IMR-90 (cell line): ENCODE results near the gene STARD8. TPM values are rescaled to one million over a fixed set of nuclear protein-coding genes. Genes with fewer than 3 reads are reported as not detected.

Source experiments
- ATAC-seq: fragments of 200-7000 bp; cut with Tn5 transposase; 2 replicates; pipeline ENCODE4 v1.9.1; 2020; ENCODE audit warnings: low read depth, mild to moderate bottlenecking, moderate library complexity
- BruUV-seq: library from RNA; stranded (reverse); fragments of 400-500 nt; replicated peaks from 2 replicates; lab custom pipeline; 2021; lab: Mats Ljungman, UMichigan
- CTCF ChIA-PET: fragments of 300-600 bp; formaldehyde crosslinking; extraction: SDS; loops from one replicate; lab custom pipeline; 2021; ENCODE audit warnings: antibody characterized with exemption; lab: Yijun Ruan, JAX
- POLR2A ChIA-PET: fragments of 300-600 bp; sonication (Branson Sonifier 250); formaldehyde crosslinking; loops from one replicate; lab custom pipeline; 2022; ENCODE audit warnings: antibody characterized with exemption; ENCODE audit not compliant: unreplicated experiment; lab: Charles Lee
- DNase-seq: peaks from one replicate; pipeline ENCODE4 v3.0.0; 2013
- H2AFZ ChIP-seq: replicated peaks from 2 replicates; pipeline ENCODE3; 2013; ENCODE audit warnings: low read length, mild to moderate bottlenecking; ENCODE audit not compliant: poor library complexity
- H2AK5ac ChIP-seq: 2 replicates; pipeline ENCODE4 v1.6.1; 2013; ENCODE audit warnings: low read depth, low read length, inconsistent platforms
- H2AK9ac ChIP-seq: replicated peaks from 2 replicates; pipeline ENCODE3; 2013; ENCODE audit warnings: mild to moderate bottlenecking, low read depth, low read length, moderate library complexity; ENCODE audit not compliant: poor library complexity
- H2BK120ac ChIP-seq: 2 replicates; pipeline ENCODE4 v1.6.1; 2013; ENCODE audit warnings: low read depth, low read length, inconsistent platforms
- H2BK15ac ChIP-seq: 3 replicates; pipeline ENCODE4 v1.6.1; 2013; ENCODE audit warnings: low read depth, low read length, inconsistent platforms
- H2BK20ac ChIP-seq: 2 replicates; pipeline ENCODE4 v1.6.1; 2013; ENCODE audit warnings: low read depth, mild to moderate bottlenecking, inconsistent platforms, low read length, moderate library complexity
- H2BK5ac ChIP-seq: 2 replicates; pipeline ENCODE4 v1.6.1; 2013; ENCODE audit warnings: mild to moderate bottlenecking, low read depth, low read length, inconsistent platforms; ENCODE audit not compliant: poor library complexity, severe bottlenecking
- H3K14ac ChIP-seq: replicated peaks from 2 replicates; pipeline ENCODE4 v1.6.1; 2013; ENCODE audit warnings: low read depth, low read length, inconsistent platforms
- H3K18ac ChIP-seq: 2 replicates; pipeline ENCODE4 v1.6.1; 2013; ENCODE audit warnings: low read depth, low read length, control low read depth
- H3K23ac ChIP-seq: 2 replicates; pipeline ENCODE4 v1.6.1; 2013; ENCODE audit warnings: low read depth, low read length, inconsistent platforms
- H3K27ac ChIP-seq: 2 replicates; pipeline ENCODE4 v1.5.1; 2013; ENCODE audit warnings: mild to moderate bottlenecking, control low read depth, low read length; ENCODE audit not compliant: insufficient read depth
- H3K27me3 ChIP-seq: 2 replicates; pipeline ENCODE4 v1.6.1; 2013; ENCODE audit warnings: low read length; ENCODE audit not compliant: control insufficient read depth, insufficient read depth
- H3K36me3 ChIP-seq: 2 replicates; pipeline ENCODE4 v1.6.1; 2013; ENCODE audit warnings: low read length, mixed read lengths; ENCODE audit not compliant: control insufficient read depth, insufficient read depth
- H3K4ac ChIP-seq: 2 replicates; pipeline ENCODE4 v1.6.1; 2013; ENCODE audit warnings: low read depth, low read length, inconsistent platforms
- H3K4me1 ChIP-seq: 2 replicates; pipeline ENCODE4 v1.6.1; 2013; ENCODE audit warnings: low read length, mixed read lengths; ENCODE audit not compliant: control insufficient read depth, insufficient read depth
- H3K4me2 ChIP-seq: 2 replicates; pipeline ENCODE4 v1.6.1; 2013; ENCODE audit warnings: low read depth, mild to moderate bottlenecking, control low read depth, low read length, moderate library complexity
- H3K4me3 ChIP-seq: 2 replicates; pipeline ENCODE4 v1.5.1; 2013; ENCODE audit warnings: low read depth, mild to moderate bottlenecking, control low read depth, low read length, moderate library complexity; ENCODE audit not compliant: insufficient read depth
- H3K56ac ChIP-seq: 2 replicates; pipeline ENCODE4 v1.6.1; 2013; ENCODE audit warnings: low read length, inconsistent platforms; ENCODE audit not compliant: insufficient read depth; ENCODE audit errors: extremely low read depth
- H3K79me1 ChIP-seq, 2 experiments: 2 replicates each; pipeline ENCODE4 v1.6.1; 2013; ENCODE audit warnings: low read length in 2 of 2, inconsistent platforms in 1 of 2, low read depth in 1 of 2
- H3K9ac ChIP-seq: 2 replicates; pipeline ENCODE4 v1.6.1; 2013; ENCODE audit warnings: low read depth, low read length, control low read depth
- H3K9me1 ChIP-seq: 2 replicates; pipeline ENCODE4 v1.6.1; 2013; ENCODE audit warnings: low read length, inconsistent platforms; ENCODE audit not compliant: insufficient read depth
- H3K9me3 ChIP-seq: 2 replicates; pipeline ENCODE4 v1.6.1; 2013; ENCODE audit warnings: low read length; ENCODE audit not compliant: control insufficient read depth, insufficient read depth
- H4K20me1 ChIP-seq: 2 replicates; pipeline ENCODE4 v1.6.1; 2013; ENCODE audit warnings: low read length, inconsistent platforms; ENCODE audit not compliant: insufficient read depth
- H4K5ac ChIP-seq: 2 replicates; pipeline ENCODE4 v1.6.1; 2013; ENCODE audit warnings: mild to moderate bottlenecking, low read depth, low read length, control low read depth
- H4K8ac ChIP-seq, 2 experiments: 2 replicates each; pipeline ENCODE4 v1.6.1; 2013; ENCODE audit warnings: low read depth in 2 of 2, low read length in 2 of 2, control low read depth in 1 of 2, inconsistent platforms in 1 of 2
- H4K91ac ChIP-seq: 2 replicates; pipeline ENCODE4 v1.6.1; 2013; ENCODE audit warnings: low read depth, low read length, inconsistent platforms; ENCODE audit not compliant: insufficient read depth
- ELK1 ChIP-seq: fragments of 150-350 bp; IDR thresholded peaks from 2 replicates; pipeline ENCODE4 v1.6.1; 2016; ENCODE audit warnings: low read depth, mild to moderate bottlenecking, low read length, moderate library complexity, borderline replicate concordance
- FOS ChIP-seq: fragments of 150-350 bp; IDR thresholded peaks from 2 replicates; pipeline ENCODE4 v1.6.1; 2016; ENCODE audit warnings: low read depth, low read length
- MAFK ChIP-seq: IDR thresholded peaks from 2 replicates; pipeline ENCODE4 v1.6.1; 2012; ENCODE audit warnings: low read depth, low read length, improper control_type of control experiment
- MXI1 ChIP-seq: IDR thresholded peaks from 2 replicates; pipeline ENCODE4 v1.6.1; 2012; ENCODE audit warnings: low read depth, mild to moderate bottlenecking, low read length, moderate library complexity, borderline replicate concordance
- RCOR1 ChIP-seq: IDR thresholded peaks from 2 replicates; pipeline ENCODE4 v1.6.1; 2012; ENCODE audit warnings: mild to moderate bottlenecking, low read length, improper control_type of control experiment; ENCODE audit not compliant: insufficient replicate concordance
- RFX5 ChIP-seq: IDR thresholded peaks from 2 replicates; pipeline ENCODE4 v1.8.0; 2012; ENCODE audit warnings: low read depth, mild to moderate bottlenecking, low read length, moderate library complexity
- SMC3 ChIP-seq: fragments of 150-350 bp; IDR thresholded peaks from 2 replicates; pipeline ENCODE4 v1.6.1; 2016; ENCODE audit warnings: low read depth, mild to moderate bottlenecking, antibody characterized with exemption, low read length, moderate library complexity
- USF2 ChIP-seq: fragments of 150-350 bp; IDR thresholded peaks from 2 replicates; pipeline ENCODE4 v1.6.1; 2017; ENCODE audit warnings: mild to moderate bottlenecking, antibody characterized with exemption, low read length, low read depth
- WGBS, 2 experiments: methylation state at CpG; one replicate each; pipeline versions ENCODE4 v1.1.5 to v1.1.7; 2013; ENCODE audit warnings: missing lambda C conversion rate in 2 of 2; ENCODE audit not compliant: insufficient read length in 1 of 2; ENCODE audit errors: extremely low coverage in 2 of 2; 5-methylcytosine and 5-hydroxymethylcytosine counted together
- dilution Hi-C: fragments of 300-500 bp; cut with HindIII; formaldehyde crosslinking; loops from one replicate; pipeline ENCODE4 v1.14.3; 2018; ENCODE audit warnings: low sequenced_read_pairs; ENCODE audit not compliant: unreplicated experiment
- in situ Hi-C: fragments of 300-500 bp; cut with MboI; formaldehyde crosslinking; loops from 3 replicates; pipeline ENCODE4 v1.14.3; 2019; ENCODE audit warnings: low sequenced_read_pairs, inconsistent platforms, mixed read lengths
- intact Hi-C: fragments of 100-400 bp; cut with micrococcal nuclease; formaldehyde crosslinking; loops from 2 replicates; pipeline ENCODE4 v1.10.0; 2022
- polyA plus RNA-seq, 3 experiments: library from polyadenylated mRNA; depleted of rRNA; stranded (reverse); fragments of >200 nt; gene quantifications; 2 replicates each; pipeline ENCODE4 v1.2.3, GENCODE V29; 2012; ENCODE audit warnings: low replicate concordance in 1 of 3
- total RNA-seq: library from RNA; depleted of rRNA; stranded (reverse); fragments of >200 nt; gene quantifications from 2 replicates; pipeline ENCODE4 v1.2.3, GENCODE V29; 2012

The STARD8 gene
- total and polyA plus RNA-seq, 2 of the 4 experiments (the other 2 are of a cell fraction): 1.6 to 2.3 TPM

- Histone ChIP-seq H2BK120ac (no peak overlapping the region), H2BK5ac (no peak overlapping the region), H4K20me1 (no peaks in the 10 kb centered on the region), H3K27me3 (peaks cover 42% of the 10 kb centered on the region), H2BK15ac (no peak overlapping the region), H2AFZ (no peak overlapping the region), H4K91ac (no peak overlapping the region), H3K9me3 (peaks cover 4% of the 10 kb centered on the region), H4K5ac (no peak overlapping the region), H3K9ac (no peak overlapping the region), H3K9me1 (no peaks in the 10 kb centered on the region), H3K27ac (no peak overlapping the region), H3K36me3 (no peaks in the 10 kb centered on the region), H3K4me1 (no peaks in the 10 kb centered on the region), H3K23ac (no peak overlapping the region), H3K4ac (no peak overlapping the region), H3K4me3 (no peak overlapping the region), H3K79me1 (no peaks in the 10 kb centered on the region), H3K56ac (no peak overlapping the region), H2AK5ac (no peak overlapping the region), H4K8ac (no peak overlapping the region), H3K18ac (no peak overlapping the region), H2BK20ac (no peak overlapping the region), H2AK9ac (no peak overlapping the region), H3K4me2 (no peak overlapping the region), H3K14ac (no peak overlapping the region)
- ChIA-PET POLR2A (no interaction called here), CTCF (no interaction called here)
- in situ Hi-C loops: no loop called here
- dilution Hi-C loops: no loop called here
- no TSS peak for BruUV-seq
- WGBS, 2 experiments: 60% methylated on average over 1 of the region's 2 CpGs; no CpG with 5 or more reads in 1 of the 2 experiments
- DNase-seq (no peak), ATAC-seq (no peak)
- intact Hi-C loops: no loop called here
- TF ChIP-seq SMC3: no peak
- no peak for TF ChIP-seq MXI1
- TF ChIP-seq RFX5: no peak
- no peak for TF ChIP-seq RCOR1
- TF ChIP-seq ELK1: no peak
- no peak for TF ChIP-seq FOS
- TF ChIP-seq MAFK: no peak
- TF ChIP-seq USF2: no peak
Measured at GRCh38 chrX:68751372-68751771, 103.9 kb downstream of the STARD8 start.
